HG02642 (cell line): ENCODE results near the gene EXOC5.

Source experiments
- ATAC-seq: cut with Tn5 transposase; IDR thresholded peaks from one replicate; pipeline ENCODE4 v1.9.1; 2021; ENCODE audit warnings: mild to moderate bottlenecking; ENCODE audit not compliant: unreplicated experiment, poor library complexity

The EXOC5 gene

GRCh38 chr14:57171903-57172302 is 96.8 kb downstream of the EXOC5 start:
- ATAC-seq: no peak

- ATAC-seq: no peak
Measured at GRCh38 chr14:57171363-57171762, 97.3 kb downstream of the EXOC5 start.

GRCh38 chr14:57169901-57170300 is 98.8 kb downstream of the EXOC5 start:
- no peak for ATAC-seq

GRCh38 chr14:57168138-57168679 is 100.5 kb downstream of the EXOC5 start:
- no peak for ATAC-seq

GRCh38 chr14:57161583-57162234 is 107.0 kb downstream of the EXOC5 start:
- ATAC-seq: no peak

GRCh38 chr14:57160333-57160732 is 108.4 kb downstream of the EXOC5 start:
- no peak for ATAC-seq

- no peak for ATAC-seq
Measured at GRCh38 chr14:57153286-57153685, 115.4 kb downstream of the EXOC5 start.
